NCI-H524 treated with DMSO at 0.1 percent for 48 hours (cell line): ENCODE measurements around the gene F2.
"Not testable (repeated sequence)": the region's sequence is repeated elsewhere in the genome, so short reads cannot be mapped to it uniquely, and the experiment has no call there.

Experiments
- DNase-seq: peaks from one replicate; lab custom pipeline; 2025; lab: John Stamatoyannopoulos, UW

Gene F2

GRCh38 chr11:46719048-46719542, at the start of gene F2:
F2 (plus strand) TSS chr11:46719213; CDS start chr11:46719236, 23 bp downstream.
- DNase-seq: no peak

- DNase-seq: no peak
Measured at GRCh38 chr11:46669711-46670139, 49.3 kb upstream of the F2 start.

- DNase-seq: not testable (repeated sequence)
Measured at GRCh38 chr11:46670521-46670920, 48.5 kb upstream of the F2 start.

- DNase-seq: no peak
Measured at GRCh38 chr11:46671958-46672315, 47.1 kb upstream of the F2 start.

GRCh38 chr11:46672381-46672839, 46.6 kb upstream of the F2 start:
- peak; percentile 11 for DNase-seq

GRCh38 chr11:46673713-46674462, 45.1 kb upstream of the F2 start:
- no peak for DNase-seq

GRCh38 chr11:46674463-46675287, 44.3 kb upstream of the F2 start:
- no peak for DNase-seq

GRCh38 chr11:46675288-46675851, 43.6 kb upstream of the F2 start:
- no peak for DNase-seq

- DNase-seq: no peak
Measured at GRCh38 chr11:46675949-46676348, 43.1 kb upstream of the F2 start.

GRCh38 chr11:46676436-46677158, 42.4 kb upstream of the F2 start:
- DNase-seq: no peak

GRCh38 chr11:46677169-46677568, 41.8 kb upstream of the F2 start:
- no peak for DNase-seq

GRCh38 chr11:46677991-46678740, 40.8 kb upstream of the F2 start:
- DNase-seq: no peak

- DNase-seq: no peak
Measured at GRCh38 chr11:46678741-46679130, 40.3 kb upstream of the F2 start.

GRCh38 chr11:46679241-46680163, 39.5 kb upstream of the F2 start:
- DNase-seq: no peak

- no peak for DNase-seq
Measured at GRCh38 chr11:46680164-46680760, 38.8 kb upstream of the F2 start.

- DNase-seq: no peak
Measured at GRCh38 chr11:46680815-46681214, 38.2 kb upstream of the F2 start.

- no peak for DNase-seq
Measured at GRCh38 chr11:46681814-46682213, 37.2 kb upstream of the F2 start.

GRCh38 chr11:46682773-46683752, 36.0 kb upstream of the F2 start:
- no peak for DNase-seq

GRCh38 chr11:46684367-46684766, 34.6 kb upstream of the F2 start:
- no peak for DNase-seq
